NCI-H2107 (cell line): ENCODE measurements around the gene COA7.

Experiments used
- DNase-seq: peaks from one replicate; lab custom pipeline; 2025; lab: John Stamatoyannopoulos, UW

The COA7 gene

GRCh38 chr1:52635321-52636089 lies 62.6 kb downstream of the COA7 start:
- no peak for DNase-seq
